Liver (tissue), 9 donors: ENCODE results near the gene ZNF132. TPM values are rescaled to one million over a fixed set of nuclear protein-coding genes. Genes with fewer than 3 reads are reported as not detected.

Source experiments
- DNase-seq: peaks from one replicate; pipeline ENCODE4 v3.0.0-alpha.2; 2017; ENCODE audit warnings: low spot score
- H3K27ac ChIP-seq, 2 donors: one replicate each; pipeline ENCODE4 v1.7.0; 2013; ENCODE audit warnings: inconsistent platforms in 2 of 2, low read length in 2 of 2, control low read depth in 1 of 2, low read depth in 1 of 2, mild to moderate bottlenecking in 1 of 2
- H3K27me3 ChIP-seq, 4 donors: one replicate each; pipeline versions ENCODE4 v1.6.1 to v1.7.0; 2013; ENCODE audit warnings: low read length in 3 of 4, inconsistent platforms in 1 of 4, mild to moderate bottlenecking in 1 of 4, moderate library complexity in 1 of 4; ENCODE audit not compliant: control insufficient read depth in 4 of 4, insufficient read depth in 4 of 4
- H3K36me3 ChIP-seq, 4 donors: one replicate each; pipeline versions ENCODE4 v1.6.1 to v1.7.0; 2013; ENCODE audit warnings: low read length in 3 of 4, mild to moderate bottlenecking in 3 of 4, low read depth in 1 of 4, moderate library complexity in 1 of 4; ENCODE audit not compliant: control insufficient read depth in 4 of 4, insufficient read depth in 3 of 4
- H3K4me1 ChIP-seq, 4 donors: one replicate each; pipeline versions ENCODE4 v1.6.1 to v1.7.0; 2013; ENCODE audit warnings: low read length in 3 of 4, mild to moderate bottlenecking in 3 of 4, moderate library complexity in 1 of 4; ENCODE audit not compliant: control insufficient read depth in 4 of 4, insufficient read depth in 4 of 4
- H3K4me3 ChIP-seq, 3 donors: one replicate each; pipeline versions ENCODE4 v1.6.1 to v1.7.0; 2013; ENCODE audit warnings: low read length in 3 of 3, control low read depth in 1 of 3, low read depth in 1 of 3, mild to moderate bottlenecking in 1 of 3
- H3K9ac ChIP-seq, 2 donors: one replicate each; pipeline ENCODE4 v1.7.0; 2013; ENCODE audit warnings: low read length in 2 of 2, mild to moderate bottlenecking in 2 of 2, moderate library complexity in 2 of 2, control low read depth in 1 of 2, low read depth in 1 of 2
- H3K9me3 ChIP-seq, 4 donors: one replicate each; pipeline versions ENCODE4 v1.6.1 to v1.7.0; 2013; ENCODE audit warnings: low read length in 3 of 4; ENCODE audit not compliant: control insufficient read depth in 4 of 4
- EGR1 ChIP-seq, 2 donors: IDR thresholded peaks; 2 replicates each; pipeline ENCODE4 v1.6.1; 2016 to 2018; ENCODE audit warnings: antibody characterized with exemption in 2 of 2, low read depth in 2 of 2
- FOXA1 ChIP-seq: IDR thresholded peaks from 2 replicates; pipeline ENCODE4 v1.6.1; 2016; ENCODE audit warnings: antibody characterized with exemption
- FOXA2 ChIP-seq: IDR thresholded peaks from 2 replicates; pipeline ENCODE4 v1.6.1; 2016; ENCODE audit warnings: antibody characterized with exemption
- GABPA ChIP-seq, 2 donors: IDR thresholded peaks in 1 of 2; conservative IDR thresholded peaks in 1 of 2; 2 replicates each; pipeline ENCODE4 v1.6.1; 2016; ENCODE audit warnings: antibody characterized with exemption in 2 of 2, mild to moderate bottlenecking in 1 of 2, moderate library complexity in 1 of 2
- HNF4A ChIP-seq, 2 donors: conservative IDR thresholded peaks; 2 replicates each; pipeline ENCODE4 v1.6.1; 2016; ENCODE audit warnings: antibody characterized with exemption in 2 of 2, mild to moderate bottlenecking in 2 of 2
- HNF4G ChIP-seq: IDR thresholded peaks from 2 replicates; pipeline ENCODE4 v1.6.1; 2016; ENCODE audit warnings: antibody characterized with exemption
- JUND ChIP-seq, 2 donors: IDR thresholded peaks; 2 replicates each; pipeline ENCODE4 v1.6.1; 2016; ENCODE audit warnings: antibody characterized with exemption in 2 of 2
- NR2F2 ChIP-seq: IDR thresholded peaks from 2 replicates; pipeline ENCODE4 v1.6.1; 2016; ENCODE audit warnings: antibody characterized with exemption
- RAD21 ChIP-seq, 2 donors: IDR thresholded peaks; 2 replicates each; pipeline ENCODE4 v1.6.1; 2016; ENCODE audit warnings: antibody characterized with exemption in 2 of 2, mild to moderate bottlenecking in 2 of 2
- RXRA ChIP-seq, 2 donors: IDR thresholded peaks; 2 replicates each; pipeline ENCODE4 v1.6.1; 2017 to 2018; ENCODE audit warnings: antibody characterized with exemption in 2 of 2, mild to moderate bottlenecking in 1 of 2
- SP1 ChIP-seq: IDR thresholded peaks from 2 replicates; pipeline ENCODE4 v1.6.1; 2018; ENCODE audit warnings: antibody characterized with exemption, mild to moderate bottlenecking
- TAF1 ChIP-seq: conservative IDR thresholded peaks from 2 replicates; pipeline ENCODE4 v1.6.1; 2016; ENCODE audit warnings: antibody characterized with exemption, mild to moderate bottlenecking
- YY1 ChIP-seq: IDR thresholded peaks from 2 replicates; pipeline ENCODE4 v1.6.1; 2016; ENCODE audit warnings: antibody characterized with exemption, mild to moderate bottlenecking
- WGBS: extraction: QIAGEN DNeasy Blood & Tissue Kit; methylation state at CpG from one replicate; pipeline ENCODE4 v1.1.7; 2013; 5-methylcytosine and 5-hydroxymethylcytosine counted together
- polyA plus RNA-seq, 2 donors: library from polyadenylated mRNA; stranded (reverse) in 1 of 2; unstranded in 1 of 2; fragments of 200-250 nt in 1 of 2; fragments of >200 nt in 1 of 2; fragmentation: Nextera tagmentation in 1 of 2; extraction: Ambion mirVana in 1 of 2; gene quantifications; one replicate each; pipeline versions ENCODE4 v1.2.1 to v1.2.3, GENCODE V29; 2013 to 2015
- total RNA-seq, 2 donors: library from RNA; depleted of rRNA; stranded (reverse); fragments of >200 nt; gene quantifications; one replicate each; pipeline ENCODE4 v1.2.3, GENCODE V29; 2014
- TF ChIP-seq, protein P1 (sequence below): fragments of 150-350 bp; IDR thresholded peaks from 2 replicates; pipeline ENCODE4 v1.5.1; 2017; ENCODE audit warnings: improper control_type of control experiment, low read depth, low read length; ENCODE audit not compliant: missing input control
- TF ChIP-seq, protein P2 (sequence below): IDR thresholded peaks from 2 replicates; pipeline ENCODE4 v1.6.1; 2016; ENCODE audit warnings: antibody characterized with exemption
- TF ChIP-seq, protein P3 (sequence below): IDR thresholded peaks from 2 replicates; pipeline ENCODE4 v1.6.1; 2016; ENCODE audit warnings: antibody characterized with exemption
- TF ChIP-seq, protein P4 (sequence below): IDR thresholded peaks from 2 replicates; pipeline ENCODE4 v1.6.1; 2016; ENCODE audit warnings: antibody characterized with exemption
- TF ChIP-seq, protein P5 (sequence below): IDR thresholded peaks from 2 replicates; pipeline ENCODE4 v1.6.1; 2016; ENCODE audit warnings: antibody characterized with exemption, mild to moderate bottlenecking
- donor health status: healthy.
- donor health status: healthy.
- donor health status: healthy.
- donor health status: healthy.
- donor health status: healthy.

ZNF132 gene
- total and polyA plus RNA-seq, 4 donors, result 0.64 to 2.0 (median 1.0) TPM

DNA sequence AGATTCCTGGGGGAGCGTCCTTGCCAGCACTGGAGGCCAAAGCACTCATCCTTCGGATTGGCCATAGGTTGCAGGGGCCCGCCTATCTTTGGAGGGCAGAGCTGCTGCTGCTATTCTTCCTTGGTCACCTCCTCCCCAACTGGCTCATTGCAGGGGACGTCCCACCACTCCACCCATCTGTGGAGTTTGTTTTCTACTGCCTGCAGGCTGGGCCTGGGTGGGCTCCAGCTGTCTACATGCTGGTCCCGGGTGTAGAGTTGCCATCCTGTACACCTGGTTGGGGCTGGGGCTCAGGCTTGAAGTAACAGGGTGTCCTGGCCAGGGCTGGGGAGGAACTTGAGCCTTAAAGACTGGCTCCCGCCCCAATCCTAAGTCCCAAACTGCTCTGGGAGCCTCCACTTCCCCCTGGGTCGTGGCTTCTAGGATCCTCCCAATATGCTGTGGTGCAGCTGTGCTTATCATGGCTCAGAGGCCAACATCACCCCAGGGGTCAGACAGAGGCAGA lies 42.4 kb downstream of the ZNF132 start:
- no peak overlapping the region for H3K27ac ChIP-seq
- peaks cover 6 to 22% (median 15%) of the 10 kb centered on the region in 4 donors for H3K4me1 ChIP-seq
- TF ChIP-seq NR2F2, result no peak
- TF ChIP-seq, protein P1, sequence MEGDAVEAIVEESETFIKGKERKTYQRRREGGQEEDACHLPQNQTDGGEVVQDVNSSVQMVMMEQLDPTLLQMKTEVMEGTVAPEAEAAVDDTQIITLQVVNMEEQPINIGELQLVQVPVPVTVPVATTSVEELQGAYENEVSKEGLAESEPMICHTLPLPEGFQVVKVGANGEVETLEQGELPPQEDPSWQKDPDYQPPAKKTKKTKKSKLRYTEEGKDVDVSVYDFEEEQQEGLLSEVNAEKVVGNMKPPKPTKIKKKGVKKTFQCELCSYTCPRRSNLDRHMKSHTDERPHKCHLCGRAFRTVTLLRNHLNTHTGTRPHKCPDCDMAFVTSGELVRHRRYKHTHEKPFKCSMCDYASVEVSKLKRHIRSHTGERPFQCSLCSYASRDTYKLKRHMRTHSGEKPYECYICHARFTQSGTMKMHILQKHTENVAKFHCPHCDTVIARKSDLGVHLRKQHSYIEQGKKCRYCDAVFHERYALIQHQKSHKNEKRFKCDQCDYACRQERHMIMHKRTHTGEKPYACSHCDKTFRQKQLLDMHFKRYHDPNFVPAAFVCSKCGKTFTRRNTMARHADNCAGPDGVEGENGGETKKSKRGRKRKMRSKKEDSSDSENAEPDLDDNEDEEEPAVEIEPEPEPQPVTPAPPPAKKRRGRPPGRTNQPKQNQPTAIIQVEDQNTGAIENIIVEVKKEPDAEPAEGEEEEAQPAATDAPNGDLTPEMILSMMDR, result no peak
- no peak for TF ChIP-seq YY1
- no peak for TF ChIP-seq EGR1 (IDR thresholded peaks at IDR 0.05; ENCODE audit: low read depth in 2 of 2)
- TF ChIP-seq, protein P2, sequence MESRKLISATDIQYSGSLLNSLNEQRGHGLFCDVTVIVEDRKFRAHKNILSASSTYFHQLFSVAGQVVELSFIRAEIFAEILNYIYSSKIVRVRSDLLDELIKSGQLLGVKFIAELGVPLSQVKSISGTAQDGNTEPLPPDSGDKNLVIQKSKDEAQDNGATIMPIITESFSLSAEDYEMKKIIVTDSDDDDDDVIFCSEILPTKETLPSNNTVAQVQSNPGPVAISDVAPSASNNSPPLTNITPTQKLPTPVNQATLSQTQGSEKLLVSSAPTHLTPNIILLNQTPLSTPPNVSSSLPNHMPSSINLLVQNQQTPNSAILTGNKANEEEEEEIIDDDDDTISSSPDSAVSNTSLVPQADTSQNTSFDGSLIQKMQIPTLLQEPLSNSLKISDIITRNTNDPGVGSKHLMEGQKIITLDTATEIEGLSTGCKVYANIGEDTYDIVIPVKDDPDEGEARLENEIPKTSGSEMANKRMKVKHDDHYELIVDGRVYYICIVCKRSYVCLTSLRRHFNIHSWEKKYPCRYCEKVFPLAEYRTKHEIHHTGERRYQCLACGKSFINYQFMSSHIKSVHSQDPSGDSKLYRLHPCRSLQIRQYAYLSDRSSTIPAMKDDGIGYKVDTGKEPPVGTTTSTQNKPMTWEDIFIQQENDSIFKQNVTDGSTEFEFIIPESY, result no peak
- TF ChIP-seq HNF4G, result no peak
- TF ChIP-seq, protein P3, sequence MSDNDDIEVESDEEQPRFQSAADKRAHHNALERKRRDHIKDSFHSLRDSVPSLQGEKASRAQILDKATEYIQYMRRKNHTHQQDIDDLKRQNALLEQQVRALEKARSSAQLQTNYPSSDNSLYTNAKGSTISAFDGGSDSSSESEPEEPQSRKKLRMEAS, result no peak
- no peak for TF ChIP-seq FOXA2
- no peak for TF ChIP-seq FOXA1
- TF ChIP-seq HNF4A (conservative IDR thresholded peaks at IDR 0.05), result no peak
- TF ChIP-seq SP1, result no peak
- TF ChIP-seq, protein P4, sequence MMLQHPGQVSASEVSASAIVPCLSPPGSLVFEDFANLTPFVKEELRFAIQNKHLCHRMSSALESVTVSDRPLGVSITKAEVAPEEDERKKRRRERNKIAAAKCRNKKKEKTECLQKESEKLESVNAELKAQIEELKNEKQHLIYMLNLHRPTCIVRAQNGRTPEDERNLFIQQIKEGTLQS, result no peak
- TF ChIP-seq GABPA (IDR thresholded peaks at IDR 0.05 in 1 of 2, conservative IDR thresholded peaks at IDR 0.05 in 1 of 2), result no peak
- TF ChIP-seq TAF1, result no peak
- no peak for DNase-seq
- 74% methylated on average over 7 of the region's 7 CpGs for WGBS
- H3K27me3 ChIP-seq, result peaks cover 0 to 5% (median 0%) of the 10 kb centered on the region in 4 donors
- peaks cover 16 to 26% (median 20%) of the 10 kb centered on the region in 4 donors for H3K36me3 ChIP-seq
- no peak overlapping the region for H3K4me3 ChIP-seq
- H3K9me3 ChIP-seq, result no peaks in the 10 kb centered on the region
- H3K9ac ChIP-seq, result no peak overlapping the region

DNA sequence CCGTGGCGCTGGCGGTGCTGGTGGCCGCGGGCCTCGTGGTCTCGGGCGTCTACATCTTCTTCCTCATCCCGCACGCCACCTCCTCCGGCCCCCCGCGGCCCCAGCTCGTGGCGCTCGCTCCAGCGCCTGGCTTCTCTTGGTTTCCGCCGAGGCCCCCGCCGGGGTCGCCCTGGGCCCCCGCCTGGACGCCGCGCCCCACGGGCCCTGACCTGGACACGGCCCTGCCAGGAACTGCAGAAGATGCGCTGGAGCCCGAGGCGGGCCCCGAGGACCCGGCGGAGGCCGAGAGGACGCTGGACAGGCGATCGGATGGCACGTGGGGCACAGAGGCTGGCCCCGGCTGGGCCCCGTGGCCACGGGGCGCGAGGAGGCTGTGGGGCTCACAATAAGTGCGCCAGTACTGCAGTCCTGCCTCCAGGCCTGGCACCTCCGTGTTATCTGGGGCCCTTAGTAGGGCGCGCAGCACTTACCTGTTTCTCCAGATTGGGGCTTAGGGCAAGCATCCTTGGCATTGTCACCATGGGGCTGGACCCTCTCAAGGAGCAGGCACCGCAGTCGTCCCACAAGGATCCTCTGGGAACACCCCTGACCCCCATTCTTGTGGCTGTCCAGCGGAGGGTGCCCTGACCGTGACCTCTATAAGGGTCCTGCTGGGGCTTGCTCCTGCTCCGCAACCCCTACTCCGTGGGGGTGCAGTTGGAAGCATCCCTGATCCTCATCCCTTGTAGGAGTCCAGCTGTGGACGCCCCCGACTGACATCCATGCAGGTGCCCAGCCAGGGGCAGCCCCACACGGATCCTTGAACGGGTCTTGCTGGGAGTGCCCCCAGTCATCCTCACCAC lies 43.0 kb downstream of the ZNF132 start:
- WGBS, result 34% methylated on average over 58 of the region's 58 CpGs
- Histone ChIP-seq H3K27me3 (peaks cover 0 to 5% (median 0%) of the 10 kb centered on the region in 4 donors), H3K9me3 (no peaks in the 10 kb centered on the region), H3K27ac (no peak overlapping the region), H3K9ac (no peak overlapping the region), H3K4me3 (peak overlapping the region in 1 of 3 donors; percentile 6), H3K36me3 (peaks cover 17 to 30% (median 21%) of the 10 kb centered on the region in 4 donors), H3K4me1 (peaks cover 4 to 18% (median 12%) of the 10 kb centered on the region in 4 donors)
- no peak for DNase-seq
- no peak for TF ChIP-seq TAF1
- TF ChIP-seq RAD21 (IDR thresholded peaks at IDR 0.05), result no peak
- TF ChIP-seq, protein P5, sequence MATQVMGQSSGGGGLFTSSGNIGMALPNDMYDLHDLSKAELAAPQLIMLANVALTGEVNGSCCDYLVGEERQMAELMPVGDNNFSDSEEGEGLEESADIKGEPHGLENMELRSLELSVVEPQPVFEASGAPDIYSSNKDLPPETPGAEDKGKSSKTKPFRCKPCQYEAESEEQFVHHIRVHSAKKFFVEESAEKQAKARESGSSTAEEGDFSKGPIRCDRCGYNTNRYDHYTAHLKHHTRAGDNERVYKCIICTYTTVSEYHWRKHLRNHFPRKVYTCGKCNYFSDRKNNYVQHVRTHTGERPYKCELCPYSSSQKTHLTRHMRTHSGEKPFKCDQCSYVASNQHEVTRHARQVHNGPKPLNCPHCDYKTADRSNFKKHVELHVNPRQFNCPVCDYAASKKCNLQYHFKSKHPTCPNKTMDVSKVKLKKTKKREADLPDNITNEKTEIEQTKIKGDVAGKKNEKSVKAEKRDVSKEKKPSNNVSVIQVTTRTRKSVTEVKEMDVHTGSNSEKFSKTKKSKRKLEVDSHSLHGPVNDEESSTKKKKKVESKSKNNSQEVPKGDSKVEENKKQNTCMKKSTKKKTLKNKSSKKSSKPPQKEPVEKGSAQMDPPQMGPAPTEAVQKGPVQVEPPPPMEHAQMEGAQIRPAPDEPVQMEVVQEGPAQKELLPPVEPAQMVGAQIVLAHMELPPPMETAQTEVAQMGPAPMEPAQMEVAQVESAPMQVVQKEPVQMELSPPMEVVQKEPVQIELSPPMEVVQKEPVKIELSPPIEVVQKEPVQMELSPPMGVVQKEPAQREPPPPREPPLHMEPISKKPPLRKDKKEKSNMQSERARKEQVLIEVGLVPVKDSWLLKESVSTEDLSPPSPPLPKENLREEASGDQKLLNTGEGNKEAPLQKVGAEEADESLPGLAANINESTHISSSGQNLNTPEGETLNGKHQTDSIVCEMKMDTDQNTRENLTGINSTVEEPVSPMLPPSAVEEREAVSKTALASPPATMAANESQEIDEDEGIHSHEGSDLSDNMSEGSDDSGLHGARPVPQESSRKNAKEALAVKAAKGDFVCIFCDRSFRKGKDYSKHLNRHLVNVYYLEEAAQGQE, result no peak
- TF ChIP-seq, protein P4, result no peak
- TF ChIP-seq RXRA (IDR thresholded peaks at IDR 0.05), result no peak
- TF ChIP-seq, protein P2, result no peak
- no peak for TF ChIP-seq JUND (IDR thresholded peaks at IDR 0.05)
- TF ChIP-seq SP1, result no peak
- TF ChIP-seq, protein P3, result no peak
